GM12878 (cell line): ENCODE results near the gene NPW. TPM values are rescaled to one million over a fixed set of nuclear protein-coding genes. Genes with fewer than 3 reads are reported as not detected.

Experiments used
- BCL11A ChIP-seq: IDR thresholded peaks from 2 replicates; pipeline ENCODE4 v1.6.1; 2011; ENCODE audit warnings: low read depth, low read length
- CBFB ChIP-seq: IDR thresholded peaks from 2 replicates; pipeline ENCODE4 v1.6.1; 2016; ENCODE audit warnings: antibody characterized with exemption, low read depth
- CEBPZ ChIP-seq: fragments of 150-350 bp; IDR thresholded peaks from 2 replicates; pipeline ENCODE4 v1.6.1; 2016; ENCODE audit warnings: low read depth, low read length
- ELK1 ChIP-seq: IDR thresholded peaks from 2 replicates; pipeline ENCODE4 v1.6.1; 2012; ENCODE audit warnings: low read depth, low read length, improper control_type of control experiment
- EP300 ChIP-seq, 2 experiments: fragments of 150-350 bp in 1 of 2; IDR thresholded peaks; 2 replicates each; pipeline ENCODE4 v1.6.1; 2011 to 2012; ENCODE audit warnings: low read depth in 2 of 2, low read length in 2 of 2, borderline replicate concordance in 1 of 2, improper control_type of control experiment in 1 of 2, inconsistent platforms in 1 of 2; ENCODE audit not compliant: control insufficient read depth in 1 of 2
- ESRRA ChIP-seq: IDR thresholded peaks from 2 replicates; pipeline ENCODE4 v1.6.1; 2012; ENCODE audit warnings: mild to moderate bottlenecking, low read length, improper control_type of control experiment
- ETV6 ChIP-seq, 2 experiments: fragments of 450-650 bp in 1 of 2; IDR thresholded peaks in 1 of 2; conservative IDR thresholded peaks in 1 of 2; 2 replicates each; pipeline ENCODE4 v1.6.1; 2014; ENCODE audit warnings: antibody characterized with exemption in 1 of 2, borderline replicate concordance in 1 of 2, low read depth in 1 of 2, mild to moderate bottlenecking in 1 of 2, moderate library complexity in 1 of 2
- GABPA ChIP-seq: IDR thresholded peaks from 2 replicates; pipeline ENCODE4 v1.6.1; 2014; ENCODE audit warnings: antibody characterized with exemption, low read depth, mild to moderate bottlenecking, inconsistent platforms
- KAT2A ChIP-seq: conservative IDR thresholded peaks from 2 replicates; pipeline ENCODE4 v1.6.1; 2011; ENCODE audit warnings: low read depth, low read length; ENCODE audit not compliant: control insufficient read depth
- KDM1A ChIP-seq: fragments of 200-600 bp; sonication (generic); IDR thresholded peaks from 2 replicates; pipeline ENCODE4 v1.6.1; 2016; ENCODE audit warnings: borderline replicate concordance
- NR2C1 ChIP-seq: fragments of 450-650 bp; IDR thresholded peaks from 2 replicates; pipeline ENCODE4 v1.6.1; 2017; ENCODE audit warnings: antibody characterized with exemption, mild to moderate bottlenecking, moderate library complexity
- NR2C2 ChIP-seq: IDR thresholded peaks from 2 replicates; pipeline ENCODE4 v1.6.1; 2011; ENCODE audit warnings: borderline replicate concordance, low read depth; ENCODE audit not compliant: control insufficient read depth, insufficient read length
- RB1 ChIP-seq: fragments of 450-650 bp; formaldehyde crosslinking; IDR thresholded peaks from 2 replicates; pipeline ENCODE4 v1.6.1; 2017; ENCODE audit warnings: mild to moderate bottlenecking, borderline replicate concordance
- RBBP5 ChIP-seq: fragments of 200-600 bp; sonication (generic); conservative IDR thresholded peaks from 2 replicates; pipeline ENCODE4 v1.6.1; 2016
- RCOR1 ChIP-seq: conservative IDR thresholded peaks from 2 replicates; pipeline ENCODE4 v1.6.1; 2012; ENCODE audit warnings: low read depth, low read length, improper control_type of control experiment
- RELA ChIP-seq: fragments of 450-650 bp; IDR thresholded peaks from 2 replicates; pipeline ENCODE4 v1.8.0; 2014; ENCODE audit warnings: borderline replicate concordance; ENCODE audit not compliant: partially characterized antibody
- RFX5 ChIP-seq: IDR thresholded peaks from 2 replicates; pipeline ENCODE4 v1.6.1; 2011; ENCODE audit warnings: low read depth, low read length, improper control_type of control experiment
- SMAD5 ChIP-seq: IDR thresholded peaks from 2 replicates; pipeline ENCODE4 v1.6.1; 2016; ENCODE audit warnings: antibody characterized with exemption, low read depth
- SREBF1 ChIP-seq: IDR thresholded peaks from 2 replicates; pipeline ENCODE4 v1.6.1; 2012; ENCODE audit warnings: mild to moderate bottlenecking, low read length
- SRF ChIP-seq, 2 experiments: IDR thresholded peaks; 2 replicates each; pipeline ENCODE4 v1.6.1; 2011; ENCODE audit warnings: low read depth in 2 of 2, low read length in 2 of 2, mild to moderate bottlenecking in 1 of 2, moderate library complexity in 1 of 2
- TARDBP ChIP-seq: IDR thresholded peaks from 2 replicates; pipeline ENCODE4 v1.6.1; 2016; ENCODE audit warnings: borderline replicate concordance
- USF1 ChIP-seq: IDR thresholded peaks from 2 replicates; pipeline ENCODE4 v1.6.1; 2011; ENCODE audit warnings: borderline replicate concordance, low read depth, mild to moderate bottlenecking, moderate library complexity, mixed read lengths, low read length; ENCODE audit not compliant: insufficient read depth; ENCODE audit errors: extremely low read length
- ZNF24 ChIP-seq: fragments of 450-650 bp; IDR thresholded peaks from 2 replicates; pipeline ENCODE4 v1.6.1; 2017; ENCODE audit warnings: antibody characterized with exemption, mild to moderate bottlenecking
- polyA plus RNA-seq, 11 experiments: library from polyadenylated mRNA; depleted of rRNA in 4 of 11; unstranded in 6 of 11; stranded (reverse) in 5 of 11; fragments of >200 nt; fragmentation: Nextera tagmentation in 4 of 11; fragmentation: Illumina TruSeq in 1 of 11; extraction: Ambion mirVana in 4 of 11; extraction: Trizol in 1 of 11; gene quantifications; 1 replicate in 1 of 11; 2 replicates in 10 of 11; pipeline versions ENCODE4 v1.2.1 to v1.2.3, GENCODE V29; 2011 to 2016; ENCODE audit warnings: inconsistent platforms in 2 of 11, missing spikeins in 2 of 11, low read depth in 1 of 11
- total RNA-seq, 4 experiments: library from RNA; depleted of rRNA in 3 of 4; stranded (reverse); fragments of >200 nt in 3 of 4; fragmentation: Illumina TruSeq in 1 of 4; extraction: Trizol in 1 of 4; gene quantifications; 2 replicates each; pipeline versions ENCODE4 v1.2.1 to v1.2.3, GENCODE V29; 2013 to 2021

NPW gene
- total and polyA plus RNA-seq, 10 of the 15 experiments (the other 5 are each of a cell fraction or from before 2014, with no cell fraction given) = 0.23 to 2.5 (median 0.98) TPM; not detected in 4

- TF ChIP-seq RFX5 (no peak), SREBF1 (no peak), KDM1A (no peak), ZNF24 (no peak), SRF (IDR thresholded peaks at IDR 0.05; ENCODE audit: low read depth in 2 of 2, low read length in 2 of 2) (no peak), RBBP5 (no peak), ETV6 (conservative IDR thresholded peaks at IDR 0.05 in 1 of 2, IDR thresholded peaks at IDR 0.05 in 1 of 2; ENCODE audit: borderline replicate concordance in 1 of 2, low read depth in 1 of 2) (no peak), NR2C2 (no peak), ELK1 (no peak), EP300 (IDR thresholded peaks at IDR 0.05; ENCODE audit: borderline replicate concordance in 1 of 2, control insufficient read depth in 1 of 2, low read depth in 2 of 2, low read length in 2 of 2) (no peak), KAT2A (no peak), RCOR1 (no peak), NR2C1 (no peak), SMAD5 (no peak), RELA (no peak), RB1 (0 out of 2 replicates have a peak, but pooled peaks have one; percentile 7), USF1 (no peak), TARDBP (no peak), CBFB (no peak), CEBPZ (no peak), ESRRA (no peak), GABPA (no peak), BCL11A (no peak)
These were observed 29.0 kb upstream of the NPW start (continued) for GRCh38 chr16:1990351-1991134.
